Activated CD4-positive, alpha-beta T cell treated with anti-CD3 and anti-CD28 coated beads for 1 hour (primary cell): Measurements from ENCODE around the gene FGB.

Experiments
- DNase-seq: peaks from one replicate; pipeline ENCODE4 v3.0.0-alpha.2; 2020

FGB gene

GRCh38 chr4:154597798-154598774 is 35.3 kb downstream of the FGB start:
- DNase-seq, result no peak

GRCh38 chr4:154602404-154603020 is 39.7 kb downstream of the FGB start:
- DNase-seq, result no peak

GRCh38 chr4:154603033-154603943 is 40.5 kb downstream of the FGB start:
- DNase-seq, result no peak

- DNase-seq, result no peak
Observed at GRCh38 chr4:154604696-154605200, 41.9 kb downstream of the FGB start.

- DNase-seq, result no peak
Observed at GRCh38 chr4:154606728-154607723, 44.2 kb downstream of the FGB start.

- no peak for DNase-seq
Observed at GRCh38 chr4:154608361-154609252, 45.8 kb downstream of the FGB start.

- no peak for DNase-seq
Observed at GRCh38 chr4:154609532-154609931, 46.7 kb downstream of the FGB start.

- no peak for DNase-seq
Observed at GRCh38 chr4:154610582-154610981, 47.8 kb downstream of the FGB start.

GRCh38 chr4:154611833-154612232 is 49.0 kb downstream of the FGB start:
- no peak for DNase-seq

- DNase-seq, result no peak
Observed at GRCh38 chr4:154612472-154613414, 49.9 kb downstream of the FGB start, which contains the start of gene FGG. FGG (minus strand) TSS chr4:154612656; CDS start chr4:154612609, 47 bp downstream.

GRCh38 chr4:154614306-154614705 is 51.5 kb downstream of the FGB start:
- DNase-seq, result no peak

- no peak for DNase-seq
Observed at GRCh38 chr4:154615211-154615610, 52.4 kb downstream of the FGB start.

GRCh38 chr4:154616287-154616686 is 53.5 kb downstream of the FGB start:
- DNase-seq, result no peak

GRCh38 chr4:154616731-154617130 is 53.9 kb downstream of the FGB start:
- no peak for DNase-seq

- no peak for DNase-seq
Observed at GRCh38 chr4:154617820-154618317, 55.1 kb downstream of the FGB start.

GRCh38 chr4:154618708-154619315 is 56.0 kb downstream of the FGB start:
- DNase-seq, result peak; percentile 17

- DNase-seq, result no peak
Observed at GRCh38 chr4:154620111-154620510, 57.3 kb downstream of the FGB start.
